Tibial nerve (tissue), 4 donors: ENCODE results near the gene TMEM135. TPM values are rescaled to one million over a fixed set of nuclear protein-coding genes. Genes with fewer than 3 reads are reported as not detected.

Experiments used
- DNase-seq, 2 donors: peaks; one replicate each; pipeline ENCODE4 v3.0.0-alpha.2; 2019; ENCODE audit warnings: low spot score in 2 of 2
- H3K27ac ChIP-seq, 4 donors: fragments of 200-600 bp; sonication (generic) in 3 of 4; one replicate each; pipeline ENCODE4 v1.5.1; 2017 to 2019; ENCODE audit warnings: mild to moderate bottlenecking in 1 of 4
- H3K27me3 ChIP-seq, 2 donors: fragments of 200-600 bp; sonication (generic) in 1 of 2; one replicate each; pipeline versions ENCODE4 v1.5.1 to v1.6.0; 2017 to 2019
- H3K36me3 ChIP-seq, 3 donors: fragments of 200-600 bp; sonication (generic); one replicate each; pipeline ENCODE4 v1.5.1; 2018 to 2019
- H3K4me1 ChIP-seq, 4 donors: fragments of 200-600 bp; sonication (generic) in 3 of 4; one replicate each; pipeline ENCODE4 v1.5.1; 2017 to 2019
- H3K4me3 ChIP-seq, 4 donors: fragments of 200-600 bp; sonication (generic) in 3 of 4; one replicate each; pipeline ENCODE4 v1.5.1; 2017 to 2019; ENCODE audit warnings: mild to moderate bottlenecking in 1 of 4, moderate library complexity in 1 of 4
- H3K9me3 ChIP-seq, 4 donors: fragments of 200-600 bp; sonication (generic) in 3 of 4; one replicate each; pipeline ENCODE4 v1.5.1; 2017 to 2019
- EP300 ChIP-seq, 2 donors: sonication (generic); formaldehyde crosslinking; IDR thresholded peaks; one replicate each; pipeline ENCODE4 v1.6.1; 2017; ENCODE audit warnings: antibody characterized with exemption in 2 of 2, mild to moderate bottlenecking in 1 of 2
- POLR2A ChIP-seq, 2 donors: fragments of 450-650 bp; IDR thresholded peaks; one replicate each; pipeline ENCODE4 v1.6.1; 2017; ENCODE audit warnings: antibody characterized with exemption in 2 of 2, mild to moderate bottlenecking in 2 of 2, moderate library complexity in 2 of 2
- WGBS, 2 donors: methylation state at CpG; one replicate each; pipeline ENCODE4 v1.1.5; 2018; 5-methylcytosine and 5-hydroxymethylcytosine counted together
- total RNA-seq, 4 donors: library from RNA; depleted of rRNA; stranded (reverse); fragments of >200 nt; gene quantifications; one replicate each; pipeline ENCODE4 v1.1.0, GENCODE V29; 2016
- TF ChIP-seq, protein P1 (sequence below), 5 experiments: fragments of 200-600 bp in 3 of 5; fragments of 450-650 bp in 2 of 5; sonication (generic) in 3 of 5; IDR thresholded peaks; one replicate each; pipeline ENCODE4 v1.5.1; 2016 to 2019; ENCODE audit warnings: antibody characterized with exemption in 5 of 5, mild to moderate bottlenecking in 3 of 5, moderate library complexity in 2 of 5

Gene TMEM135
- total RNA-seq, 4 donors from 2014 or later: 23.2 to 28.5 (median 25.6) TPM

GRCh38 chr11:87005569-87005921 is 32.2 kb upstream of the TMEM135 start:
- H3K36me3 ChIP-seq: no peaks in the 10 kb centered on the region
- TF ChIP-seq EP300 (IDR thresholded peaks at IDR 0.05) (no peak), POLR2A (IDR thresholded peaks at IDR 0.05) (no peak)
- TF ChIP-seq, protein P1, sequence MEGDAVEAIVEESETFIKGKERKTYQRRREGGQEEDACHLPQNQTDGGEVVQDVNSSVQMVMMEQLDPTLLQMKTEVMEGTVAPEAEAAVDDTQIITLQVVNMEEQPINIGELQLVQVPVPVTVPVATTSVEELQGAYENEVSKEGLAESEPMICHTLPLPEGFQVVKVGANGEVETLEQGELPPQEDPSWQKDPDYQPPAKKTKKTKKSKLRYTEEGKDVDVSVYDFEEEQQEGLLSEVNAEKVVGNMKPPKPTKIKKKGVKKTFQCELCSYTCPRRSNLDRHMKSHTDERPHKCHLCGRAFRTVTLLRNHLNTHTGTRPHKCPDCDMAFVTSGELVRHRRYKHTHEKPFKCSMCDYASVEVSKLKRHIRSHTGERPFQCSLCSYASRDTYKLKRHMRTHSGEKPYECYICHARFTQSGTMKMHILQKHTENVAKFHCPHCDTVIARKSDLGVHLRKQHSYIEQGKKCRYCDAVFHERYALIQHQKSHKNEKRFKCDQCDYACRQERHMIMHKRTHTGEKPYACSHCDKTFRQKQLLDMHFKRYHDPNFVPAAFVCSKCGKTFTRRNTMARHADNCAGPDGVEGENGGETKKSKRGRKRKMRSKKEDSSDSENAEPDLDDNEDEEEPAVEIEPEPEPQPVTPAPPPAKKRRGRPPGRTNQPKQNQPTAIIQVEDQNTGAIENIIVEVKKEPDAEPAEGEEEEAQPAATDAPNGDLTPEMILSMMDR (IDR thresholded peaks at IDR 0.05): no peak
- no peaks in the 10 kb centered on the region for H3K4me1 ChIP-seq
- no peaks in the 10 kb centered on the region for H3K9me3 ChIP-seq
- WGBS, 2 donors: 64 to 76% methylated on average over 3 of the region's 3 CpGs
- H3K27me3 ChIP-seq: no peaks in the 10 kb centered on the region
- DNase-seq: no peak
- H3K4me3 ChIP-seq: no peak overlapping the region
- H3K27ac ChIP-seq: no peak overlapping the region

- DNase-seq: no peak
- 88 to 94% methylated on average over 4 of the region's 4 CpGs for WGBS, 2 donors
- H3K9me3 ChIP-seq: no peaks in the 10 kb centered on the region
- H3K4me3 ChIP-seq: no peak overlapping the region
- H3K4me1 ChIP-seq: no peaks in the 10 kb centered on the region
- TF ChIP-seq EP300 (IDR thresholded peaks at IDR 0.05) (no peak), POLR2A (IDR thresholded peaks at IDR 0.05) (no peak)
- TF ChIP-seq, protein P1 (IDR thresholded peaks at IDR 0.05): no peak
- H3K36me3 ChIP-seq: no peaks in the 10 kb centered on the region
- H3K27me3 ChIP-seq: no peaks in the 10 kb centered on the region
- no peak overlapping the region for H3K27ac ChIP-seq
These were observed 31.7 kb upstream of the TMEM135 start for GRCh38 chr11:87006035-87006434.

GRCh38 chr11:87007963-87008362 is 29.8 kb upstream of the TMEM135 start:
- no peak for DNase-seq
- peaks cover 0 to under 1% (median 0%) of the 10 kb centered on the region in 4 donors for H3K4me1 ChIP-seq
- H3K36me3 ChIP-seq: no peaks in the 10 kb centered on the region
- H3K9me3 ChIP-seq: no peaks in the 10 kb centered on the region
- H3K4me3 ChIP-seq: no peak overlapping the region
- 40 to 54% methylated on average over 1 of the region's 1 CpG for WGBS, 2 donors
- no peak for TF ChIP-seq EP300 (IDR thresholded peaks at IDR 0.05)
- TF ChIP-seq, protein P1 (IDR thresholded peaks at IDR 0.05): no peak
- TF ChIP-seq POLR2A (IDR thresholded peaks at IDR 0.05): no peak
- no peaks in the 10 kb centered on the region for H3K27me3 ChIP-seq
- no peak overlapping the region for H3K27ac ChIP-seq

DNA sequence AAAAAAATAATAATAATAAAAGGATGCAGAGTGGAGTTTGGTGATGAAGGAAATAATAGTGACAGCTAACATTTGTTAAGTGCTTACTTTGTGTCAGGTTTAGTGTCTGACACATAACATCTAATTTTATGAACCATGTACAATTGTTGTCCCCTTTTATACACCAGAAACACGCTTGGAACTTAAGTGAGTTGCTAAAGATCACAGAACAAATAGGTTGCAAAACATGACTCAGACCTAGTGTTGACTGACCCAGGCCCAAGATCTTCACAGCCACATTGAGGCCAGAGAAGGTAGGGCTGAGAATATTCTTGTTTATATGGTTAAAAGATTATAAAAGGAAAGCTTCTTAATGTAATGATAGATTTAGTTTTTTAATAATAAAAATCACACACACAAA is 25.6 kb upstream of the TMEM135 start:
- no peaks in the 10 kb centered on the region for H3K9me3 ChIP-seq
- no peaks in the 10 kb centered on the region for H3K36me3 ChIP-seq
- H3K4me1 ChIP-seq: peaks cover 0 to 11% (median 5%) of the 10 kb centered on the region in 4 donors
- H3K27ac ChIP-seq: no peak overlapping the region
- no peak overlapping the region for H3K4me3 ChIP-seq
- no peak for TF ChIP-seq EP300 (IDR thresholded peaks at IDR 0.05)
- no peak for TF ChIP-seq POLR2A (IDR thresholded peaks at IDR 0.05)
- TF ChIP-seq, protein P1 (IDR thresholded peaks at IDR 0.05): no peak
- no peaks in the 10 kb centered on the region for H3K27me3 ChIP-seq
- no peak for DNase-seq
- 79 to 87% methylated on average over 1 of the region's 1 CpG for WGBS, 2 donors

DNA sequence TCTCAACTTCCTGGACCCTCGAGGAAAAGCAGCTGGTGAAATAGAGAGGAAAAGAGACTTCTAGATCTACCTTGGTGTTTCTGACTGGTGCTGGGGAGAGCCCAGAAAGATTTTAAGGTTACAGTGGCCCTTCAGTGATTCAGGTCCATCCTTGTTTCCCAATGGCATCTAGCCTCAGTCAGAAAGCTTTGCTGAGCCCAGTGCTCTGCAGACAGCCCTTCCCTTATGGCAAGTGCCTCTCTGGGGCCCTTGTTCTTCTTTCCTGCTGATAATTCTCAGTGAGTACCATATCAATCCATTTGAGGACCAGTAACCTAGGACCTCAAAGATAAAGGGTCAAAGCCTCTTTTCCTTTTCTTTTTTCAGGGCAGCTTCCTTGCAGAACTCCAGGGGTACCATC is 25.1 kb upstream of the TMEM135 start:
- Histone ChIP-seq H3K9me3 (no peaks in the 10 kb centered on the region), H3K36me3 (no peaks in the 10 kb centered on the region), H3K4me3 (no peak overlapping the region), H3K4me1 (peaks cover 0 to 11% (median 5%) of the 10 kb centered on the region in 4 donors), H3K27ac (no peak overlapping the region), H3K27me3 (no peaks in the 10 kb centered on the region)
- TF ChIP-seq, protein P1 (IDR thresholded peaks at IDR 0.05): no peak
- TF ChIP-seq EP300 (IDR thresholded peaks at IDR 0.05) (no peak), POLR2A (IDR thresholded peaks at IDR 0.05) (no peak)
- WGBS, 2 donors: 60 to 69% methylated on average over 1 of the region's 1 CpG
- DNase-seq: no peak
